ENCODE results near the gene HMCN2.
A peak's percentile ranks its signal among the peaks of the same experiment; 100 is the strongest.
"Not testable (repeated sequence)": the region's sequence is repeated elsewhere in the genome, so short reads cannot be mapped to it uniquely, and the experiment has no call there.

The HMCN2 gene

DNA sequence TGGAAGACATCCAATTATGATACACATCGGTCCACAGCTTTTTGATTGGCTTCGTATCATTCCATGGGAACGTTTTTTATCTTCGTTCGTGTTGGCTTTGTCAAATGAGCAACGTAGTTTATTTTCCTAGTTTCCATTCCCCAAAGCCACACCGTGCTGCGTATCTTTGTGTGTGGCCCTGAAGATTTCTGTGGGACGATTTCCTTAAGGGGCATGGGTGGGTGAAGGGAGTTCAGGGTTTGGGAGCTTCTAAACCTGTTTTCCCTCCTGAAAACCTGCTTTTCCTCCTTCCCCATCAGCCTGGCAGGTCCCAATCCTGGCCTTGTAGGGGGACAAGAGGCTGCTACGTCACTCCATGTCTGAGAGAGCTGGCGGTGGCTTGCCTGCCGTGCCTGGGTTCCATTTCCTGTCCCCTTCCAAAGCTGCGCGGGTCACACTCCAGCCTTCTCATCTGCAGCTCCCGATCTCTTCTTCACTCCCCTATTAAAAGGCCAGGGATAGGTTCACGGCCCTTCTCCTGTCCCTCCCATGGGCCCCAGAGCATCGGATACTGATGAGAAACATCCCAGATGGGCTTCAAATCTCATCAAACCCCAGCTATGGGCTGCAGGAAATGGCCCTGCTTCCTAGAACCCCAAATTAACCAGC is 155.7 kb downstream of the HMCN2 start:
- DNase-seq (ENCODE audit: low spot score): no peak

DNA sequence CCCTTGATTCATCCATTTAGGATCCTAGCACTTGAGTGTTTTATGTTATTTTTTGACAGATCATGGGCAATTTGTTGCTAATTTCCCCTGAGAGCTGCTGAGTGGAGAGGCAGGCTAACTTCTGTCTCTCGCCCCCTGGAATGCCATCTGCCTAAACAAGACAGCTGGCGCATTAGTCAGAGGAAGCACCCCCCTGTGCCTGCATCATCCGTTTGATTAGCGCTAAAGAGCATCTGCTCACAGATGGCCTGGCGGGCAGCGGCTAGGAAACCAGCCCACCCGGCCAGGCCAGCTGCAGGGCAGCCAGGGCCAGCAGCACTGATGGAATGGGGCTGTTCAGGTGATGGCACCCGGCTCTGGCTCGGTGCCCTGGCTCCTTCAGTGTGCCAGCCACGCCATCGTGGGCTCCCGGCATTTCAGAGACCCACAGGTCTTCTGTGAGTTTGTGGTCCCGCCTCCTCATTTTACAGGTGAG is 156.3 kb downstream of the HMCN2 start:
- DNase-seq (ENCODE audit: low spot score): peak; percentile 74

DNA sequence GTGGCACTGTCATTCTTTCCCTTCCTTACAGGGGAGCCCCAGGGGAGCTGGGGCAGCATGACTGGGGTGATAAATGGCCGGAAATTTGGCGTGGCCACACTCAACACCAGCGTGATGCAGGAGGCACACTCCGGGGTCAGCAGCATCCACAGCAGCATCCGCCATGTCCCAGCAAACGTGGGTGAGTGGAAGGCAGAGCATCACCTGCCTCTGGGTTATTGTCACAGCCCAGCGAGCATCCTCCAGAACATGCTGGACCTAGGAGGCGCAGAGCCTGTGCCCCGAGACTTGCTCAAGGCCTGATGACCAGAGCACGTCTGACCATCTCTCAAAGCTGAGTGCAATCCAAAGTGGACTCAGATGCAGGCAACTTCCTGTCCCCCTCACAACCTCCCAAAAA is 157.0 kb downstream of the HMCN2 start:
- no peak for DNase-seq (ENCODE audit: low spot score)

DNA sequence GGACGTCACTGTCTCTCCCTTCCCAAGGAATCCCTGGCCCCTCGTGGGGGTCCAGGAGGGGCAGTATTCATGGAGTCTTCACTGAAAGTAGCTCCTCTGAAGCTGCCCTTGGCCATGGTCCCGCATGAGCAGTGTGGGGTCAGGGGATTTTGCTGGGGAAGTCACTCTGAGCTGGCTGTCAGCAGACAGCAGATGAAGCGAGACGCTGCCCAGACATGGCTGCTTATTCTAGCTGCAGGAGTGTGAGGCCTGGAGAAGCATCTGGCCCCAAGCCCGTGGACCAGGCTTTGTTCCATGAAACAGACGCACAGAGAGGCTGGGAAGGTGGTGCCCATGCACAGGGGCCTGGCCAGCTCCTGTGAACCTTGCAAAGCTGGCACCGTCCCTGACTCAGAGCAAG is 157.7 kb downstream of the HMCN2 start:
- no peak for DNase-seq (ENCODE audit: low spot score)

DNA sequence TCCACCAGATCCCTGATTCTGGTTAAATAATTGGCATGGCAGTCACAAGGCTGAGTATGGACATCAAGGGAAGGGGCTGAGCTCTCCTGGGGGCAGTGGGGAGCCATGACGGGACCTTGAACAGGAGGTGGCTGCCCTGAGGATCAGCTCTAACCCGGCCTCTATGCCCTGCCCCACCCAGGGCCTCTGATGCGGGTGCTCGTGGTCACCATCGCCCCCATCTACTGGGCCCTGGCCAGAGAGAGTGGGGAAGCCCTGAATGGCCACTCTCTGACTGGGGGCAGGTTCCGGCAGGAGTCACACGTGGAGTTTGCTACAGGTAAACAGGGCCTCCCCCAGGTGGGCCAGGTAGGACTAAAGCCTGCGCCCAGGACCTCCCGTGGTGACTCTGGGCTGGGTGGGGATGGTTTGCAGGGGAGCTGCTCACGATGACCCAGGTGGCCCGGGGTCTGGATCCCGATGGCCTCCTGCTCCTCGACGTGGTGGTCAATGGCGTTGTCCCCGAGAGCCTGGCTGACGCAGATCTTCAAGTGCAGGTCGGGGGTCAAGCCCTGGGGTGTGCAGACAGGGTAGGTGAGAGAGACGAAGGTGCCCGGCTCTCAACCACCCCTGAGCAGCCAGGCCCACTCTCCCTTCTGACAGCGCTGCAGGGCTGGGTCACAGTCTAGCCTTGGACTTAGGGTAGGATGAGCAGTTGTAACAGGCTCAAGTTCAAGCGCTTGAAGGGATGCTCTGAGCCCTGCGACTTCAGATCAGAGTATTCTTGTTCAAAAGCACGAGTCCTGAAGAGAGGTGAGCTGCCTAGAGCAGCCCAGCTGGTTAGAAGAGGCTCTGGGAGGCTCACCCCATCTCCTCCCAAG is 159.3 kb downstream of the HMCN2 start:
- DNase-seq (ENCODE audit: low spot score): no peak

DNA sequence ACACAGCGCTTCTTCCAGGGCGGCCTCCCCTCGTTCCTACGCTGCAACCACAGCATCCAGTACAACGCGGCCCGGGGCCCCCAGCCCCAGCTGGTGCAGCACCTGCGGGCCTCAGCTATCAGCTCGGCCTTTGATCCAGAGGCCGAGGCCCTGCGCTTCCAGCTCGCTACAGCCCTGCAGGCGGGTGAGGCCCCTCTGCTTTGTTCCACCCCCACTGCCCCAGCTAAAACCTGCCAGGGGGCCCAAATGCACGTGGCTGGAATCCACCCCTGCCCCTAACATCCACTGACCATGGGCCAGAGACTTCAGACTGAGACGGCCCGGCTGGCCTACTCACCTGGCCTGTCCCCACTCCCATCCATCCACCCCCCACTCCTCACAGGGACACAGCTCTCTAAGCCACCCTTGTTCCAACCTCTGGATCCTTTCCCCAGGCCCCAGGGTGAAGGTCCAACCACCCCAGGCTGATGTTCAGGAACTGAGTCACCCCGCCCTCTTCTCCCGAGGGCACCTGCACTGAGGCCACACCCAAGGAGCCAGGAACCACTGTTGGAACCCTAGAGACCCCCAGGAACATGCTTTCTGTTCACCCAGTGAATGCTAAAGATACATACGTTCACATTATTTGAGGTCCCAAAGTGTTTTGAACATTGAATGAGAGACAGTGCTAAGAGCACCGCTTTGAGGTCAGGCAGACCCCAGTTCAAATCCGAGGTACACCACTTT is 160.3 kb downstream of the HMCN2 start:
- no peak for DNase-seq (ENCODE audit: low spot score)

DNA sequence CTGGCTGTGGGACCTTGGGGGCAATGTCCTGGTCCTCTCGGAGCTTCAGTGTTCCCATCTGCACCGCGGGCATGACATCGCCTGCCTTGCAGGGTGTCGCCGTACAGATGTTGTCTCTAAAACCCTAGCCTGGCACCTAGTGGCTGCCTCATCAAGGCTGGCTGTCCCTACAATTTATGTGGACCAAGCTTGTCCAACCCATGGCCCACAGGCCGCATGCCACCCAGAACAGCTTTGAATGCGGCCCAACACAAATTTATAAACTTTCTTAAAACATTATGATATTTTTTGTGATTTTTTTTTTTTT is 160.9 kb downstream of the HMCN2 start:
- no peak for DNase-seq (ENCODE audit: low spot score)

DNA sequence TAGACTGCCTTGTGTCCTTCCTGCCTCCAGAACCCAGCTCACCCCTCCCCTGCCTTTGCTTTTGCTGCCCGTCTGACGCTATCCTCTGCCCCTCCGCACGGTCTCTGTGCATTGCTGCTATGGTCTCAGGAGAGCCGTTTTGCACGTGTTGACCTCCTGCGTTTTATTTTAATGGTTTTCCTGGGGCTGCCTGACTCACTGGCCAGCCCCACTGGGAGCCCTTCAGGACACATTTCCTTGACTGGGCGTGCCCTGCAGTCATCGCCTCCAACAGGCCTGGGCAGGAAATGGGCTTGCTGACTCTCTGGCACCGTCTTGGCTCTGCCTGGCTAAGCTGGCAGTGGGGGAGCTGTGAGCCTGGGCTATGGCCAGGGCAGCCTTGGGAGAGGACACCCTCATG is 161.3 kb downstream of the HMCN2 start:
- DNase-seq (ENCODE audit: low spot score): peak; percentile 38

DNA sequence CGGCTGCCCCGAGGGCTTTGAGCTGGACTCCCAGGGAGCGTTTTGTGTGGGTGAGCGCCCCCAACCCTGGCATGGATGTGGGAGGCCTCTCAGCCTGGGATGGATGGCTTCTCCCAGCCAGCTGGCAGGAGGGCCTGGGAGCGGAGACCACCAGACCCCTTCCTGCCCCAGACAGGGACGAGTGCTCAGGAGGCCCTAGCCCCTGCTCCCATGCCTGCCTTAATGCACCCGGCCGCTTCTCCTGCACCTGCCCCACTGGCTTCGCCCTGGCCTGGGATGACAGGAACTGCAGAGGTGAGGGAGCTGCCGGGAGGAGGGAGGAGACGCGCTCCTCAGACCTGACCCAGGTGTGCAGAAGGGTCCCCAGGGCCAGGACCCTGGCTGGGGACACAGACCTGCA is 161.8 kb downstream of the HMCN2 start:
- no peak for DNase-seq (ENCODE audit: low spot score)

DNA sequence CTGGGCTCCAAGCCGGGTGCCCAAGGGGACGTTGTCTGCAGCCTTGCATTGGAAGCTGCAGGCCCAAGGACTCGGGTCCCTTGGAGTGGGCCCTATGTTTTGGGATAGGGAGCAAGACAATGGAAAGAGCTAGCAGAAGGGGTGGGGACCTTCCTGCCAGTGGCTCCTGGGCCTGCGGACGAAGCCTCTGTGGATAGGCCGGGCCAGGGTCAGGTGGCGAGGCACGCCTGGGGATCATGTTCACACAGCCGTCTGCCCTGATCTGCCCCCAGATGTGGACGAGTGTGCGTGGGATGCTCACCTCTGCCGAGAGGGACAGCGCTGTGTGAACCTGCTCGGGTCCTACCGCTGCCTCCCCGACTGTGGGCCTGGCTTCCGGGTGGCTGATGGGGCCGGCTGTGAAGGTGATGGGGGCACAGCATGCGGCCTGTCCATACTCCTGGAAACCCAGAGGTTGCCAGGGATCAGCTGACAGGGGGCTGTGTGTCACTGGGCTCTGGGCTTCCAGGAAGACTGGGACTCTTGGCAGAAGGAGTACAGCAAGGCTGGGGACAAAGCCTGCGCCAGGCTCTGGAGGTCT is 162.6 kb downstream of the HMCN2 start:
- DNase-seq (ENCODE audit: low spot score): no peak

DNA sequence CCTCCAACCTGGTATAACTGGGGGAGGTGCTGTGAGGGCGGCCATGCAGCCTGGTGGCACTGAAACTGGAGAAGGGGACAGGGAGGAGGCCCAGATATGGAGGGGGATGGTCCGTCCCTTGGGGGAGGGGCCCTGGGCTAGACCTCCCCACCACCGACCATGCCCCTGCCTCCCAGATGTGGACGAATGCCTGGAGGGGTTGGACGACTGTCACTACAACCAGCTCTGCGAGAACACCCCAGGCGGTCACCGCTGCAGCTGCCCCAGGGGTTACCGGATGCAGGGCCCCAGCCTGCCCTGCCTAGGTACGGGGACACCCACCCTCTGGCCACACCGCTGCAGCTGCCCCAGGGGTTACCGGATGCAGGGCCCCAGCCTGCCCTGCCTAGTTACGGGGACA is 163.8 kb downstream of the HMCN2 start:
- no peak for DNase-seq (ENCODE audit: low spot score)

DNA sequence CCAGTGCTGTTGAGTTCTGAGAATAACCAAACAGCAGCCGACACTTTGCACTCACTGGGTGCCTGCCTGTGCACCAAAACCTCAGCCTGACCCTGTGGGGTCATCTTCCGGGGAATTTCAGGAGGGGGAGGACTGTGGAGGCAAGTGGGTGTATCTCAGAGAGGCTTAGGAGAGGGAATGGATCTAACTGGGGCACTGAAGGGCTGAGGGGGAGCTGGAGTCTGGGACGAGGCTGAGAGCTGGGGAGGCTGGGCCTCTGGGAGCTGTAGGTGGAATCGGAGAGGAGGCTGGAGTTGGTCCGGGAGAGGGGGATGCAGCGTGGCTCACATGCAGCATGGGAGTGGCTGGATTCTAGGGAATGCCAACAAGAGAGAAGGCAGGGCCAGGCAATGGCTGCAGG is 164.3 kb downstream of the HMCN2 start:
- no peak for DNase-seq (ENCODE audit: low spot score)

DNA sequence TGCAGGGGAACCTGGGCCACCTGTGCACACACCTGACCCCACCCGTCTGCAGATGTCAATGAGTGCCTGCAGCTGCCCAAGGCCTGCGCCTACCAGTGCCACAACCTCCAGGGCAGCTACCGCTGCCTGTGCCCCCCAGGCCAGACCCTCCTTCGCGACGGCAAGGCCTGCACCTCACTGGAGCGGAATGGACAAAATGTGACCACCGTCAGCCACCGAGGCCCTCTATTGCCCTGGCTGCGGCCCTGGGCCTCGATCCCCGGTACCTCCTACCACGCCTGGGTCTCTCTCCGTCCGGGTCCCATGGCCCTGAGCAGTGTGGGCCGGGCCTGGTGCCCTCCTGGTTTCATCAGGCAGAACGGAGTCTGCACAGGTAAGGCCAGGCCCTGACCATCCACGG is 164.7 kb downstream of the HMCN2 start:
- DNase-seq (ENCODE audit: low spot score): no peak

DNA sequence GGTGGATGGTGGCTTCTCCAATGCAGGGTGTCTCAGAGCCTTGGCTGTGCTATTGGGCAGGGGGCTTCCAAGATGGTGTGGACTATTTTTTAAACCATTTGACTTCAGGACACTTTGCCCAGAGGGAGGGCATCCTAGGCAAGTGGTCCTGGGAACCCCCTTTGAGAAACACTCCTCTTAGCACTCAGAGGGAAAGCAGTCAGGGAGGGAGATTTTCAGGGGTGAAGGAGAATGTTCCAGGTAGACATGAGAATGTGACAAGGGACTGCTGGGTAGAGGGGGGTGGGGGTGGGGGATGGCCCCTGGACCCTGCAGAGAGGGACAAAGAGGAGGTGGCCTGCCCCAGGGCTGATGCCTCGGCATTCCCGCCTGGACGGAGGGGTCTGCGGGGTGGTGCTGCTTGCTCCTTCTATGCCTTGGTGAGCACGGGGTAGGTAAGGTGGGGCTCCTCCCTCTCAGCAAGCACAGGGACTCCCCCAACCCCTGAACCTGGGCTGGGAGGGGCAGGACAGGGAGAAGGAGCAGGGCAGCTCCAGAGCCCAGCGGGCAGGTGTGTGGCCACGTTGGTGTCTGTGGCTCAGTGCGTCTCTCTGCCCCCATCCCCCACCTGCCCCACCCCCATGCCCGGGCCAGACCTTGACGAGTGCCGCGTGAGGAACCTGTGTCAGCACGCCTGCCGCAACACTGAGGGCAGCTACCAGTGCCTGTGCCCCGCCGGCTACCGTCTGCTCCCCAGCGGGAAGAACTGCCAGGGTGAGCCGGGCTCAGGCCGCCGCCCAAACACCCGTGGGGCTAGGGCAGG is 165.4 kb downstream of the HMCN2 start:
- DNase-seq (ENCODE audit: low spot score): no peak

DNA sequence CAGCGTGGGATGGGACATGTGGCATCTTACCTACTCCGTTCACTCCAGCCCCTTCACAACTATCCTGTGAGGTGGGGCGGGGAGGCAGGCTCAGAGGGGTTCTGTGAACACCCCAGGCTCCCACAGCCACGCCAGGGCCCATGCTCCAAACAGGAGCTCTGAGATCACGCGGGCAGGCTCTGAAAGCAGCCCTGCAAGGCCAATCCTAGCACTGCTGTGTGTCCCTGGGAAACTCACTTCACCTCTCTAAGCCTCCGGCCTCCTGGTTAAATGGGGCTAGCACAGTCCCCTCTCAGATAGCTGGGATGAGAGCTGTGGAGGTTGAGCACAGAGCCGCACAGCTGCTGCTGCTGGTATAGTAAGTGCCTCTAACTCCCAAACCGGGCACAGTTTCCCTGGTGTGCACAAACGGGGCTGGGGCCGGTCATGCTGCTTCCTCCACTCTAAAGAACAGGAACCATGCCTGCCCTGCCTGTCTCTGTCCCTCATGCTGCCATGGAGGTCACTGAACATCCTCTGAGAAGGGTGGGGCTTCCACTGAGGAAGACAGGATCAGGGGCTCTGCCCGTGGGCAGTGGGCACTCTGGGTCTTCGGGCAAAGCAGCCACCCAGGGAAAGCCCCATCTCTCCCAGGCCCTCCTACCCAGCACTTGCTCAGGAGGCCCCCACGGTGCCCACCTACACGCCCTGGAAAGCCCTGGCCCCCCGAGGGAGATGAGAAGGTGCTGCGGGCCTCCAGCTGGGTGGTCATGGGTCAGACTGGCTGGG is 166.2 kb downstream of the HMCN2 start:
- DNase-seq (ENCODE audit: low spot score): no peak

DNA sequence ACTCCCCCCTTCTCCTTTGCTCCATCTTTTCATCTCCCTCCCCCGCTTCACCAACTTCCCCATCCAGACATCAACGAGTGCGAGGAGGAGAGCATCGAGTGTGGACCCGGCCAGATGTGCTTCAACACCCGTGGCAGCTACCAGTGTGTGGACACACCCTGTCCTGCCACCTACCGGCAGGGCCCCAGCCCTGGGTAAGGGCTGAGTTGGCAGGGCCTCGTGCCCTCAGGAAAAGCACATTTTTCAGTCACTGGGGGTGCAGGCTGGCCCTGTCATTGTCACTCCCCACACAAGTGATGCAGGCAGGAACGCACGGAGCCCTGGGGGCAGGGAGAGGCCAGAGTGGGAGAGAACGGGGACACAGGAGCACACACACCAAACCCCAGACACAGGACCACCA is 166.8 kb downstream of the HMCN2 start:
- no peak for DNase-seq (ENCODE audit: low spot score)

DNA sequence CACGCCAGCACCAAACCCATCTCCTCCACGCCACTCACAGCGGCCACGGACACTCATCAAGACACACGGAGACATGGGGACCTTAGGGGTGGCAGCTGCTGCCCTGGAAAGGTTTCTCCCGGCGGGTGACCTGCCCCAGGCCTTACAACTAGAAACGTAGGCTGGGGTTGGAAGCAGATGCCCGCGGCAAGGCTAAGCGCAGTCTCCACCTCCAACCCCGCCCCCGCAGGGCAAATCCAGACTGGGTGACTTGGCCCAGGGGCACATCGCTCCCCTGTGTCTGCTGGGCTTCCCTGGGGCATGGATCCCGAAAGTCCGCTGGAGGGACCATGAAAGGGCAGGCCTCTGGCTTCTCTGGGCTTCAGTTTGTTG is 167.2 kb downstream of the HMCN2 start:
- no peak for DNase-seq (ENCODE audit: low spot score)

DNA sequence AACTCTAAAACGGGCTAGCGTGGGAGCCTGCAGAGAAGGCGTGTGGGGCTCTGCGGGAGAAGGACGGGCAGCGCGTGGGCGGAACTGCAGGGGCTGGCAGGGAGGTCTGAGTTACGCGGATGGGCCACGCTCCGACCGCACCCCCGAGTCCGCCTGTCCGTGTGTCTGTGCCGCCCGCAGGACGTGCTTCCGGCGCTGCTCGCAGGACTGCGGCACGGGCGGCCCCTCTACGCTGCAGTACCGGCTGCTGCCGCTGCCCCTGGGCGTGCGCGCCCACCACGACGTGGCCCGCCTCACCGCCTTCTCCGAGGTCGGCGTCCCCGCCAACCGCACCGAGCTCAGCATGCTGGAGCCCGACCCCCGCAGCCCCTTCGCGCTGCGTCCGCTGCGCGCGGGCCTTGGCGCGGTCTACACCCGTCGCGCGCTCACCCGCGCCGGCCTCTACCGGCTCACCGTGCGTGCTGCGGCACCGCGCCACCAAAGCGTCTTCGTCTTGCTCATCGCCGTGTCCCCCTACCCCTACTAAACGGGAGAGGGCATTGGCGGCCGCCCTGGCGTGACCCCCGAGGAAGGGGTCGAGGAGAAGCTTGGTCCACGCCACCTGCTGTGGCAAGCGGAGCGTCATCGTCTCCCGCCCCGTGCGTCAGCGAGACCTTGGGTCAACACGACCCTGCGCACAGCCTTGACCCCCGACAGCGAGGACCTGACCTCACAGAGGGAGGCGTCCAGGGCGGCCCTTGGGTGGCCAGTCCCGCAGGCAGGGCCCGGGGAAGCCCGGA is 167.8 kb downstream of the HMCN2 start:
- DNase-seq (ENCODE audit: low spot score): peak; percentile 68

DNA sequence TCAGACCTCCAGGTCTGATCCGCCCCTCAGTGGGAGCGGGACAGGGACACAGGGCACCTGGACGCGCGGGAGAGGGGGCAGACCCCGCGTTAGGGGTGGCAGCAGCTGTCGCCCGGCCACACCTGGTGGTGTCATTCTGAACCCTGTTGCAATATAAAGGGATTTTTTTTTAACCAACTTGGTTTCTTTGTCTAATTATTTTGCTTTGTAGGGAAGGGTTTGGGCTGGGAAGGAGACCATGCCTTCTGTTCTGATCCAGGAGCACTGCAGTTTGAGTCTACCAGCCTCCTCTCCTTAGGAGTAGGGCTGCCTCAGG is 168.3 kb downstream of the HMCN2 start:
- DNase-seq (ENCODE audit: low spot score): no peak

DNA sequence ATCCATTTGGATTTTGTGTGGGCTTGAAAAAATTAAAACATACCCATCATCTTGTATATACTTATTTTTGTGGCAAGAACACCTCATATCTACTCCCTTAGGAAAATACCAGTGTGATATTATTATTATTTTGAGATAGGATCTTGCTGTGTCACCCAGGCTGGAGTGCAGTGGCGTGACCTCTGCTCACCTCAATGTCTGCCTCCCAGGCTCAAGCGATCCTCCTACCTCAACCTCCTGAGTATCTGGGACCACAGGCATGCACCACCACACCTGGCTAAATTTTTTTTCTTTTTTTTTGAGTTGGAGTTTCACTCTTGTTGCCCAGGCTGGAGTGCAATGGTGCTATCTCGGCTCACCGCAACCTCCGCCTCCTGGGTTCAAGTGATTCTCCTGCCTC is 169.1 kb downstream of the HMCN2 start:
- not testable (repeated sequence) for DNase-seq (ENCODE audit: low spot score)
